ENCODE data around the gene KCNJ16.

KCNJ16 gene

GRCh38 chr17:70128727-70129238, 53.8 kb downstream of the KCNJ16 start:
- no peak for DNase-seq (ENCODE audit: low read depth in 3 of 3)

- no peak for DNase-seq (ENCODE audit: low read depth in 3 of 3)
These were observed 55.3 kb downstream of the KCNJ16 start for GRCh38 chr17:70130289-70130688.

GRCh38 chr17:70132505-70132904, 57.5 kb downstream of the KCNJ16 start:
- no peak for DNase-seq (ENCODE audit: low read depth in 3 of 3)

GRCh38 chr17:70134042-70134441, 59.0 kb downstream of the KCNJ16 start:
- no peak for DNase-seq (ENCODE audit: low read depth in 3 of 3)

- DNase-seq (ENCODE audit: low read depth in 3 of 3), result no peak
These were observed 59.8 kb downstream of the KCNJ16 start for GRCh38 chr17:70134777-70135176.

GRCh38 chr17:70136131-70136530, 61.1 kb downstream of the KCNJ16 start:
- no peak for DNase-seq (ENCODE audit: low read depth in 3 of 3)

- no peak for DNase-seq (ENCODE audit: low read depth in 3 of 3)
These were observed 62.6 kb downstream of the KCNJ16 start for GRCh38 chr17:70137451-70138230.

GRCh38 chr17:70138291-70138865, 63.4 kb downstream of the KCNJ16 start:
- DNase-seq (ENCODE audit: low read depth in 3 of 3), result no peak

- DNase-seq (ENCODE audit: low read depth in 3 of 3), result no peak
These were observed 64.5 kb downstream of the KCNJ16 start for GRCh38 chr17:70139449-70139993.

GRCh38 chr17:70144260-70144846, 69.3 kb downstream of the KCNJ16 start:
- no peak for DNase-seq (ENCODE audit: low read depth in 3 of 3)

- no peak for DNase-seq (ENCODE audit: low read depth in 3 of 3)
These were observed 78.2 kb downstream of the KCNJ16 start for GRCh38 chr17:70153210-70153609.

- no peak for DNase-seq (ENCODE audit: low read depth in 3 of 3)
These were observed 82.1 kb downstream of the KCNJ16 start for GRCh38 chr17:70157151-70157550.

- no peak for DNase-seq (ENCODE audit: low read depth in 3 of 3)
These were observed 83.2 kb downstream of the KCNJ16 start for GRCh38 chr17:70158180-70158579.

GRCh38 chr17:70158591-70158990, 83.6 kb downstream of the KCNJ16 start:
- no peak for DNase-seq (ENCODE audit: low read depth in 3 of 3)

GRCh38 chr17:70159980-70160379, 85.0 kb downstream of the KCNJ16 start:
- DNase-seq (ENCODE audit: low read depth in 3 of 3), result no peak

GRCh38 chr17:70161519-70161918, 86.5 kb downstream of the KCNJ16 start:
- DNase-seq (ENCODE audit: low read depth in 3 of 3), result no peak

- DNase-seq (ENCODE audit: low read depth in 3 of 3), result no peak
These were observed 90.4 kb downstream of the KCNJ16 start for GRCh38 chr17:70165383-70165782.

GRCh38 chr17:70166615-70167014, 91.6 kb downstream of the KCNJ16 start:
- no peak for DNase-seq (ENCODE audit: low read depth in 3 of 3)

- DNase-seq (ENCODE audit: low read depth in 3 of 3), result no peak
These were observed 93.3 kb downstream of the KCNJ16 start for GRCh38 chr17:70168044-70168976.

- peak in 1 of 3 experiments; percentile 12 for DNase-seq (ENCODE audit: low read depth in 3 of 3)
These were observed 94.1 kb downstream of the KCNJ16 start, which contains the start of gene KCNJ2 for GRCh38 chr17:70168977-70169708. Gene KCNJ2, plus strand, starts transcription at chr17:70169532. Its CDS starts 5,508 bp downstream, at chr17:70175040.

Data from stimulated activated CD4-positive, alpha-beta T cell treated with anti-CD3 and anti-CD28 coated beads, TNF-alpha, amount 100 ng/mL, for 4 hours (primary cell).